ENCODE measurements around the gene PTDSS2. TPM values are rescaled to one million over a fixed set of nuclear protein-coding genes. Genes with fewer than 3 reads are reported as not detected.

PTDSS2 gene
- polyA plus RNA-seq, 1 experiment, result 15.8 TPM

GRCh38 chr11:504053-504993, 54.2 kb downstream of the PTDSS2 start:
- H3K27me3 ChIP-seq (ENCODE audit: control insufficient read depth, insufficient read depth, low read length), result no peaks in the 10 kb centered on the region
- TF ChIP-seq, protein P1, sequence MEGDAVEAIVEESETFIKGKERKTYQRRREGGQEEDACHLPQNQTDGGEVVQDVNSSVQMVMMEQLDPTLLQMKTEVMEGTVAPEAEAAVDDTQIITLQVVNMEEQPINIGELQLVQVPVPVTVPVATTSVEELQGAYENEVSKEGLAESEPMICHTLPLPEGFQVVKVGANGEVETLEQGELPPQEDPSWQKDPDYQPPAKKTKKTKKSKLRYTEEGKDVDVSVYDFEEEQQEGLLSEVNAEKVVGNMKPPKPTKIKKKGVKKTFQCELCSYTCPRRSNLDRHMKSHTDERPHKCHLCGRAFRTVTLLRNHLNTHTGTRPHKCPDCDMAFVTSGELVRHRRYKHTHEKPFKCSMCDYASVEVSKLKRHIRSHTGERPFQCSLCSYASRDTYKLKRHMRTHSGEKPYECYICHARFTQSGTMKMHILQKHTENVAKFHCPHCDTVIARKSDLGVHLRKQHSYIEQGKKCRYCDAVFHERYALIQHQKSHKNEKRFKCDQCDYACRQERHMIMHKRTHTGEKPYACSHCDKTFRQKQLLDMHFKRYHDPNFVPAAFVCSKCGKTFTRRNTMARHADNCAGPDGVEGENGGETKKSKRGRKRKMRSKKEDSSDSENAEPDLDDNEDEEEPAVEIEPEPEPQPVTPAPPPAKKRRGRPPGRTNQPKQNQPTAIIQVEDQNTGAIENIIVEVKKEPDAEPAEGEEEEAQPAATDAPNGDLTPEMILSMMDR (IDR thresholded peaks at IDR 0.05; ENCODE audit: low read depth, low read length), result no peak
- H3K4me3 ChIP-seq (ENCODE audit: low read depth, low read length), result peak overlapping the region; percentile 58
- no peaks in the 10 kb centered on the region; the same call in 1 of the 2 replicates for H3K9me3 ChIP-seq (ENCODE audit: control insufficient read depth, insufficient read depth, low read length)
- CTCF ChIA-PET, result no interaction called here
- peak overlapping the region; percentile 11 for H3K27ac ChIP-seq (ENCODE audit: low read depth, low read length)
- no peak for DNase-seq (ENCODE audit: low read depth, low spot score)
- POLR2A ChIA-PET, result no interaction called here

DNA sequence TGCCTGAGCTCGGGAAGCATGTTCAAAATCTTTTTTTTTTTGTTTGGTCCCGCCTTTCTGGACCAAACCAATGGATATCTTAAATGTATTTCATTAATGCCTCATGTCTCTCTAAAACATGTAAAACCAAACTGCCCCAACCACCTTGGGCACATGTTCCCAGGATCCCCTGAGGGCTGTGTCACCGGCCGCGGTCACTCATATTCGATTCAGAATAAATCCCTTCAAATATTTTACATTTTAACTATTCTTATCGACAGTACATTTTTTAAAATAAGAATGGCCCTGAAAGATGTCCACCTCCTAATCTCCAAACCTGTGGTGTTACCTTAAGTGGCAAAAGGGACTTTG, 54.9 kb downstream of the PTDSS2 start:
- peak overlapping the region; percentile 11 for H3K27ac ChIP-seq (ENCODE audit: low read depth, low read length)
- no peak for DNase-seq (ENCODE audit: low read depth, low spot score)
- peak overlapping the region; percentile 58 for H3K4me3 ChIP-seq (ENCODE audit: low read depth, low read length)
- POLR2A ChIA-PET, result no interaction called here
- H3K9me3 ChIP-seq (ENCODE audit: control insufficient read depth, insufficient read depth, low read length), result no peaks in the 10 kb centered on the region; the same call in 1 of the 2 replicates
- TF ChIP-seq, protein P1 (IDR thresholded peaks at IDR 0.05; ENCODE audit: low read depth, low read length), result no peak
- no peaks in the 10 kb centered on the region for H3K27me3 ChIP-seq (ENCODE audit: control insufficient read depth, insufficient read depth, low read length)
- CTCF ChIA-PET, result no interaction called here

DNA sequence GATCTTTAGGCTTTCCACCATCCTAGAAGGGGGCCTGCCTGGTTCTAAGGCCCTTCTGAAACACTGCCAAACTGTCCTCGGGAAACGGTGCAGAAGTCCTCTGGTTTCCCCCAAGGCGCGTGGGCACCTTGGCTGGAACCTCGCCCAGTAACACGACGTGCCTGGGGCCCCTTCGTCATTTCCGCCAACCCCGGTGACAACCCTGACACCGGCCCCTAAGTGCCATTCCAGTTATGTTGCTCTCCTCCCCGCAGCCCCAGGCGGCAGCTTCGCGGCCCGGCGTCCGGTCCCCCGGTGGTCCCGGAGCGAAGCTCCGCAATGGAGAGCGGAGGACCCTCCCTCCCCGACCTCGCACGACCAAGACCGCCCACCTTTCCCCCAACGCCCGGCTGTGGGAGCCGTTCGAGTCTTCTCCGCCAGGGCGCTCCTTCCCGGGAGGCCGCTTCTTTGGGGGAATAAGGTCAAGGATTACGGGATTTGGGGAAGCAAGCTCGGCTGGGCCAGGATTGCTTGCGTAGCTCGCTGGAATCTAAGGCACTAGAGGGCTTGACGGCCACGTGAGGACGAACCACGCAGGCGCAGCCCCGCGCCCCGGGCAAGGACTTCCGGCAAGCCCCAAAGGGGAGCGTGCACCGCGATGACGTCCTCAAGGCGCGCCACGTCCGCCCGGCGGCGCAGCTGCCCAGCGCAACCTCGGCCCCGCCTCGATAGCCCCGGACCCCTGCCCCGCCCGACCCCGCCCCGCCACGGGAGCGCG, 56.3 kb downstream of the PTDSS2 start:
- TF ChIP-seq, protein P1 (IDR thresholded peaks at IDR 0.05; ENCODE audit: low read depth, low read length), result no peak
- H3K27me3 ChIP-seq (ENCODE audit: control insufficient read depth, insufficient read depth, low read length), result no peaks in the 10 kb centered on the region
- ChIA-PET POLR2A (interaction anchor here (0.6 to 1.6 kb wide), 7 partner anchors 14 to 882 kb away, joined by 3 to 10 read pairs (median 3); partner anchors contain the start of gene PHRF1), CTCF (no interaction called here)
- peak overlapping the region; percentile 95 for H3K4me3 ChIP-seq (ENCODE audit: low read depth, low read length)
- DNase-seq (ENCODE audit: low read depth, low spot score), result peak; percentile 97
- H3K27ac ChIP-seq (ENCODE audit: low read depth, low read length), result peak overlapping the region; percentile 99
- H3K9me3 ChIP-seq (ENCODE audit: control insufficient read depth, insufficient read depth, low read length), result no peaks in the 10 kb centered on the region; the same call in 1 of the 2 replicates

DNA sequence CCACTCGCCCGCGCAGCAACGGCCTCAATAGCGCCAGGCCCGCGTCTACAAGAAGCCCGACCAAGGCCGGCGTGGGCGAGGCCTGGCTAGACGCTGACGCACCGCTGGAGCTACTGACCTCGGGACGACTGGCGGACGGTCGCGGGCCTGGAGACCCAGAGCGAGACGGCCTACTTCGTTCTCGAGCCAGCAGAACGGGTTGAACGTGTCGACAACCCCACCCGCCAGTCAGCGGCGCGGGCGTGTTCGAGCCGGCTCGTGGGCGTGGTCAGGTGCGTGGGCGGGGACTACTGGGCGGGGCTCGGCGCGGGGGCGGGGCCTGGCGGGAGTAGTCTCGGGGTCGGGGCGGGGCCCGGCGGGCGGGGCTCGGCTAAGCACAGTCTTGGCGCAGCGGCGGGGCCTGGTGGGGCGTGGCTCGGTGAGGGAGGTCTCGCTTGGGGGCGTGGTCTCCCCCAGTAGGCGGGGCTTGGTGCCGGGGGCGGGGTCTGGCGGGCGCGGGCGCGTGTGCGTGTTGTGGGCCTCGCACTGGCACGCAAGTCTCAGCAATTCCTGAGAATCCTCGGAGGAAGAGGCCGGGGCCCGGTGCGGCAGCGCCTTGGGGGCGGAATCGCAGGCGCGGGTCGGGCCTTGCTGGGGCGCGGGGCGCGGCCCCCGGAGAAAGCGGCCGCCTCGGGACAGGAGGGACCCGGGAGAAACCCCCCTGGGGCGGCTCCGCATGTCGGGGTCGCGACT, 57.1 kb downstream of the PTDSS2 start, which contains the start of gene RNH1:
TSS of gene RNH1 (minus strand) at position 248 of the 732 bp plus-strand sequence. CDS start 5,080 bp downstream, outside the sequence.
- CTCF ChIA-PET, result interaction anchor here (3.6 kb wide), 1 partner anchor 11 kb away, joined by 33 read pairs; no protein-coding TSS in a partner anchor
- TF ChIP-seq, protein P1 (IDR thresholded peaks at IDR 0.05; ENCODE audit: low read depth, low read length), result no peak
- Histone ChIP-seq H3K4me3 (ENCODE audit: low read depth, low read length) (peak within 1 kb of the TSS; percentile 95), H3K9me3 (ENCODE audit: control insufficient read depth, insufficient read depth, low read length) (no peaks in the 10 kb centered on the region; the same call in 1 of the 2 replicates), H3K27me3 (ENCODE audit: control insufficient read depth, insufficient read depth, low read length) (no peaks in the 10 kb centered on the region), H3K27ac (ENCODE audit: low read depth, low read length) (peak within 1 kb of the TSS; percentile 99)
- DNase-seq (ENCODE audit: low read depth, low spot score), result peak; percentile 87
- POLR2A ChIA-PET, result interaction anchor here (0.7 to 1.6 kb wide), 5 partner anchors 15 to 90 kb away, joined by 3 to 10 read pairs (median 6); partner anchors contain the start of gene PHRF1
